HCT116 (cell line): ENCODE measurements around the gene CACNA1A.

ENCODE experiments used
- POLR2A ChIP-seq: IDR thresholded peaks from 2 replicates; pipeline ENCODE4 v1.7.0; 2011; ENCODE audit warnings: borderline replicate concordance; ENCODE audit not compliant: insufficient read depth, insufficient read length; ENCODE audit errors: extremely low read depth
- REST ChIP-seq: IDR thresholded peaks from 2 replicates; pipeline ENCODE4 v1.6.1; 2012; ENCODE audit warnings: low read depth
- SIN3A ChIP-seq: IDR thresholded peaks from 2 replicates; pipeline ENCODE4 v1.6.1; 2012; ENCODE audit warnings: low read depth
- TCF7L2 ChIP-seq: IDR thresholded peaks from 2 replicates; pipeline ENCODE4 v1.7.0; 2011; ENCODE audit warnings: borderline replicate concordance, inconsistent platforms; ENCODE audit not compliant: insufficient read depth, insufficient read length; ENCODE audit errors: extremely low read depth
- YY1 ChIP-seq: IDR thresholded peaks from 2 replicates; pipeline ENCODE4 v1.6.1; 2011; ENCODE audit warnings: low read length, low read depth, moderate library complexity, mild to moderate bottlenecking; ENCODE audit not compliant: insufficient replicate concordance; ENCODE audit errors: extremely low read depth

- TF ChIP-seq YY1 (no peak), POLR2A (no peak), SIN3A (no peak), TCF7L2 (no peak), REST (no peak)
Observed at GRCh38 chr19:13269348-13269747, 236.9 kb downstream of the CACNA1A start.
